IMR-90 (cell line): Measurements from ENCODE around the gene TAF1B. TPM values are rescaled to one million over a fixed set of nuclear protein-coding genes. Genes with fewer than 3 reads are reported as not detected.

ENCODE experiments used
- ATAC-seq: fragments of 200-7000 bp; cut with Tn5 transposase; 2 replicates; pipeline ENCODE4 v1.9.1; 2020; ENCODE audit warnings: low read depth, mild to moderate bottlenecking, moderate library complexity
- BruUV-seq: library from RNA; stranded (reverse); fragments of 400-500 nt; replicated peaks from 2 replicates; lab custom pipeline; 2021; lab: Mats Ljungman, UMichigan
- CTCF ChIA-PET: fragments of 300-600 bp; formaldehyde crosslinking; extraction: SDS; loops from one replicate; lab custom pipeline; 2021; ENCODE audit warnings: antibody characterized with exemption; lab: Yijun Ruan, JAX
- POLR2A ChIA-PET: fragments of 300-600 bp; sonication (Branson Sonifier 250); formaldehyde crosslinking; loops from one replicate; lab custom pipeline; 2022; ENCODE audit warnings: antibody characterized with exemption; ENCODE audit not compliant: unreplicated experiment; lab: Charles Lee
- DNase-seq: peaks from one replicate; pipeline ENCODE4 v3.0.0; 2013
- H2AFZ ChIP-seq: replicated peaks from 2 replicates; pipeline ENCODE3; 2013; ENCODE audit warnings: low read length, mild to moderate bottlenecking; ENCODE audit not compliant: poor library complexity
- H2AK5ac ChIP-seq: 2 replicates; pipeline ENCODE4 v1.6.1; 2013; ENCODE audit warnings: low read depth, low read length, inconsistent platforms
- H2AK9ac ChIP-seq: replicated peaks from 2 replicates; pipeline ENCODE3; 2013; ENCODE audit warnings: mild to moderate bottlenecking, low read depth, low read length, moderate library complexity; ENCODE audit not compliant: poor library complexity
- H2BK120ac ChIP-seq: 2 replicates; pipeline ENCODE4 v1.6.1; 2013; ENCODE audit warnings: low read depth, low read length, inconsistent platforms
- H2BK15ac ChIP-seq: 3 replicates; pipeline ENCODE4 v1.6.1; 2013; ENCODE audit warnings: low read depth, low read length, inconsistent platforms
- H2BK20ac ChIP-seq: 2 replicates; pipeline ENCODE4 v1.6.1; 2013; ENCODE audit warnings: low read depth, mild to moderate bottlenecking, inconsistent platforms, low read length, moderate library complexity
- H2BK5ac ChIP-seq: 2 replicates; pipeline ENCODE4 v1.6.1; 2013; ENCODE audit warnings: mild to moderate bottlenecking, low read depth, low read length, inconsistent platforms; ENCODE audit not compliant: poor library complexity, severe bottlenecking
- H3K14ac ChIP-seq: replicated peaks from 2 replicates; pipeline ENCODE4 v1.6.1; 2013; ENCODE audit warnings: low read depth, low read length, inconsistent platforms
- H3K18ac ChIP-seq: 2 replicates; pipeline ENCODE4 v1.6.1; 2013; ENCODE audit warnings: low read depth, low read length, control low read depth
- H3K23ac ChIP-seq: 2 replicates; pipeline ENCODE4 v1.6.1; 2013; ENCODE audit warnings: low read depth, low read length, inconsistent platforms
- H3K27ac ChIP-seq: 2 replicates; pipeline ENCODE4 v1.5.1; 2013; ENCODE audit warnings: mild to moderate bottlenecking, control low read depth, low read length; ENCODE audit not compliant: insufficient read depth
- H3K27me3 ChIP-seq: 2 replicates; pipeline ENCODE4 v1.6.1; 2013; ENCODE audit warnings: low read length; ENCODE audit not compliant: control insufficient read depth, insufficient read depth
- H3K36me3 ChIP-seq: 2 replicates; pipeline ENCODE4 v1.6.1; 2013; ENCODE audit warnings: low read length, mixed read lengths; ENCODE audit not compliant: control insufficient read depth, insufficient read depth
- H3K4ac ChIP-seq: 2 replicates; pipeline ENCODE4 v1.6.1; 2013; ENCODE audit warnings: low read depth, low read length, inconsistent platforms
- H3K4me1 ChIP-seq: 2 replicates; pipeline ENCODE4 v1.6.1; 2013; ENCODE audit warnings: low read length, mixed read lengths; ENCODE audit not compliant: control insufficient read depth, insufficient read depth
- H3K4me2 ChIP-seq: 2 replicates; pipeline ENCODE4 v1.6.1; 2013; ENCODE audit warnings: low read depth, mild to moderate bottlenecking, control low read depth, low read length, moderate library complexity
- H3K4me3 ChIP-seq: 2 replicates; pipeline ENCODE4 v1.5.1; 2013; ENCODE audit warnings: low read depth, mild to moderate bottlenecking, control low read depth, low read length, moderate library complexity; ENCODE audit not compliant: insufficient read depth
- H3K56ac ChIP-seq: 2 replicates; pipeline ENCODE4 v1.6.1; 2013; ENCODE audit warnings: low read length, inconsistent platforms; ENCODE audit not compliant: insufficient read depth; ENCODE audit errors: extremely low read depth
- H3K79me1 ChIP-seq, 2 experiments: 2 replicates each; pipeline ENCODE4 v1.6.1; 2013; ENCODE audit warnings: low read length in 2 of 2, inconsistent platforms in 1 of 2, low read depth in 1 of 2
- H3K9ac ChIP-seq: 2 replicates; pipeline ENCODE4 v1.6.1; 2013; ENCODE audit warnings: low read depth, low read length, control low read depth
- H3K9me1 ChIP-seq: 2 replicates; pipeline ENCODE4 v1.6.1; 2013; ENCODE audit warnings: low read length, inconsistent platforms; ENCODE audit not compliant: insufficient read depth
- H3K9me3 ChIP-seq: 2 replicates; pipeline ENCODE4 v1.6.1; 2013; ENCODE audit warnings: low read length; ENCODE audit not compliant: control insufficient read depth, insufficient read depth
- H4K20me1 ChIP-seq: 2 replicates; pipeline ENCODE4 v1.6.1; 2013; ENCODE audit warnings: low read length, inconsistent platforms; ENCODE audit not compliant: insufficient read depth
- H4K5ac ChIP-seq: 2 replicates; pipeline ENCODE4 v1.6.1; 2013; ENCODE audit warnings: mild to moderate bottlenecking, low read depth, low read length, control low read depth
- H4K8ac ChIP-seq, 2 experiments: 2 replicates each; pipeline ENCODE4 v1.6.1; 2013; ENCODE audit warnings: low read depth in 2 of 2, low read length in 2 of 2, control low read depth in 1 of 2, inconsistent platforms in 1 of 2
- H4K91ac ChIP-seq: 2 replicates; pipeline ENCODE4 v1.6.1; 2013; ENCODE audit warnings: low read depth, low read length, inconsistent platforms; ENCODE audit not compliant: insufficient read depth
- POLR2A ChIP-seq: IDR thresholded peaks from 2 replicates; pipeline ENCODE4 v1.6.1; 2012; ENCODE audit warnings: mild to moderate bottlenecking, low read depth, low read length
- whole genome bisulfite sequencing, 2 experiments: methylation state at CpG; one replicate each; pipeline versions ENCODE4 v1.1.5 to v1.1.7; 2013; ENCODE audit warnings: missing lambda C conversion rate in 2 of 2; ENCODE audit not compliant: insufficient read length in 1 of 2; ENCODE audit errors: extremely low coverage in 2 of 2; 5-methylcytosine and 5-hydroxymethylcytosine counted together
- dilution Hi-C: fragments of 300-500 bp; cut with HindIII; formaldehyde crosslinking; loops from one replicate; pipeline ENCODE4 v1.14.3; 2018; ENCODE audit warnings: low sequenced_read_pairs; ENCODE audit not compliant: unreplicated experiment
- in situ Hi-C: fragments of 300-500 bp; cut with MboI; formaldehyde crosslinking; loops from 3 replicates; pipeline ENCODE4 v1.14.3; 2019; ENCODE audit warnings: low sequenced_read_pairs, inconsistent platforms, mixed read lengths
- intact Hi-C: fragments of 100-400 bp; cut with micrococcal nuclease; formaldehyde crosslinking; loops from 2 replicates; pipeline ENCODE4 v1.10.0; 2022
- polyA plus RNA-seq, 3 experiments: library from polyadenylated mRNA; depleted of rRNA; stranded (reverse); fragments of >200 nt; gene quantifications; 2 replicates each; pipeline ENCODE4 v1.2.3, GENCODE V29; 2012; ENCODE audit warnings: low replicate concordance in 1 of 3
- total RNA-seq: library from RNA; depleted of rRNA; stranded (reverse); fragments of >200 nt; gene quantifications from 2 replicates; pipeline ENCODE4 v1.2.3, GENCODE V29; 2012

The TAF1B gene
- total and polyA plus RNA-seq, 2 of the 4 experiments (the other 2 are of a cell fraction): 8.4 to 19.9 TPM

GRCh38 chr2:9966491-9967022 is 123.3 kb downstream of the TAF1B start:
- CTCF ChIA-PET: no interaction called here
- WGBS, 2 experiments: no CpG with 5 or more reads among the region's 3 CpGs

More at GRCh38 chr2:9966491-9967022, 123.3 kb downstream of the TAF1B start:
- H3K27ac ChIP-seq: no peak overlapping the region
- no peak overlapping the region for H2AK5ac ChIP-seq
- dilution Hi-C loops (no loop called here), in situ Hi-C loops (no loop called here), intact Hi-C loops (no loop called here)
- H2BK20ac ChIP-seq: no peak overlapping the region
- H3K9ac ChIP-seq: no peak overlapping the region
- no peaks in the 10 kb centered on the region for H3K9me1 ChIP-seq
- no peak overlapping the region for H2BK120ac ChIP-seq
- H3K23ac ChIP-seq: no peak overlapping the region
- H3K79me1 ChIP-seq: no peaks in the 10 kb centered on the region
- POLR2A ChIA-PET: no interaction called here
- H3K4me3 ChIP-seq: no peak overlapping the region
- H4K5ac ChIP-seq: no peak overlapping the region
- H3K4me2 ChIP-seq: no peak overlapping the region
- no peaks in the 10 kb centered on the region for H3K9me3 ChIP-seq
- no peak overlapping the region for H3K14ac ChIP-seq
- H3K27me3 ChIP-seq: no peaks in the 10 kb centered on the region
- no peak overlapping the region for H2BK15ac ChIP-seq
- DNase-seq (no peak), ATAC-seq (no peak)
- H4K20me1 ChIP-seq: no peaks in the 10 kb centered on the region
- no peak overlapping the region for H3K4ac ChIP-seq
- no peak overlapping the region for H4K8ac ChIP-seq
- no peak for TF ChIP-seq POLR2A
- no TSS peak for BruUV-seq
- H3K4me1 ChIP-seq: peaks cover 8% of the 10 kb centered on the region
- no peak overlapping the region for H3K18ac ChIP-seq
- no peak overlapping the region for H2AK9ac ChIP-seq
- no peak overlapping the region for H2BK5ac ChIP-seq
- no peak overlapping the region for H2AFZ ChIP-seq
- H3K56ac ChIP-seq: no peak overlapping the region
- no peaks in the 10 kb centered on the region for H3K36me3 ChIP-seq
- no peak overlapping the region for H4K91ac ChIP-seq
